ENCODE results near the gene CALN1.
"Not testable (repeated sequence)": the region's sequence is repeated elsewhere in the genome, so short reads cannot be mapped to it uniquely, and the experiment has no call there.

CALN1 gene

GRCh38 chr7:72408966-72409637, 3.0 kb downstream of the CALN1 start:
- DNase-seq, result no peak

- no peak for DNase-seq
Measured at GRCh38 chr7:72406820-72407403, 5.2 kb downstream of the CALN1 start.

DNA sequence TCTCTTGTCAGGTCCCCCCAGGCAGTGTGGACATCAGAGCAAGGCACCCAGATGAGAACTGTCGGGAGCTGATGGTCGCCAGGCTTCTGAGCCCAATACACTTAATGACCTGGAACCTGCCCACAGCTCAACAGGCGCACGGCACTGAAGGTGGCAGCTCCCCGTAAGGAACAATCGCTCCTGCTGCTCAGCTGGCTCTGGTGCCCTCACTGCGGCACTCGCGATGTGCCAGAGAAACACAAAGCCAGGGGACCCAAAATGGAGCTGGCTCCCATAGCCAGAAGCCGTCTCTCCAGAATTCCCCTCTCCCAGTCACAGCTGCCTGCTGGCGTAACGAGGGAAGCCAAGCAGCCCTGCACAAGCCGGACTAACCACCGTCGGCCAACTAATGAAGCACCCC, 6.3 kb downstream of the CALN1 start:
- DNase-seq, result no peak

DNA sequence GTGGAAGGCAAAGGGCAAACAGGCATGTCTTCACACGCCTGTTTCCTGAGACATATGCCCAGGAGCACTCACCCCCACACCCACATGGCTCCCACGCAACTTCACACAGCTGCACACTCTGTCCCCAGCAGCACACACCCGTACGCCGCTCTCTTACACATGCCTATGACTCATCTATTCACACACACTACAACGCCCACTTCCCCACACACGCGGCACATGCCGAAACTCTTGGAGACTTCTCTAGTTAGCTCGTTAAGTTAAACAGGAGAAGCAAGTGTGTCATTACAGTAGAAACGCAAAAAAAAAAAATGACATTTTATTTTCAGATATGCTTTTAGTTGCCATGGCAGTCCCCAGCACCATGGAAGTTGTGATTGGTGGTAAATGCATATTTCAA, 6.7 kb downstream of the CALN1 start:
- no peak for DNase-seq

GRCh38 chr7:72404743-72405142, 7.4 kb downstream of the CALN1 start:
- DNase-seq, result no peak

DNA sequence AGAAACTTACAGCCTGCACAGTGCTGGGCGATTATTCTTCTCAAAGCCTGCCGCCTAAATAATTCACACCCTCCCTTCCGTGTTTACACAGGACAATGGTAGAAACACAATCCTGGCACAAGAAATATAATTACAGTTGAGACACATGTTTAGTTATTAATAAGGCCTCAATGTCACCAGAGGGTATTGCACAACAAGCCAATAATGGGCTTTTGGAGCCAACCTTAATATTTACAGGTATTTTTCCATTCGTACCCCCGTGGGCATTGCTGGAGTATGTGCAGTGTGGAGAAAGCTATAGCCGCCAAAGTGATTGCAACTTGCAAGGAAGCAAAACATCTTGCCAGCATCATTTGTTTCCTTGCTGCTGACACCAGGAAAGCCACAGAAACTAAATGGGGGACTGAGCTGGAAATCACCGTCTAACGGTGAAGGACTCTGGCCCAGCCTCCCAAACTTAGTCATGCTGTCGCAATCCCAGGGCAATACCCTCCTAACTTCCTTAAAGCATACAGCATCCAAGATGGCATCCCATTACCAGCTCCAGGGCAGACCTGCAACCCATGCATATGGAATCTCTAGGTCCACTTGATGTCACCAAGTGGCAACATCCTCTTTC, 8.6 kb downstream of the CALN1 start:
- no peak for DNase-seq

- no peak for DNase-seq
Measured at GRCh38 chr7:72394016-72394415, 18.1 kb downstream of the CALN1 start.

- DNase-seq, result no peak
Measured at GRCh38 chr7:72391821-72392377, 20.2 kb downstream of the CALN1 start.

- no peak for DNase-seq
Measured at GRCh38 chr7:72386118-72386517, 26.0 kb downstream of the CALN1 start.

DNA sequence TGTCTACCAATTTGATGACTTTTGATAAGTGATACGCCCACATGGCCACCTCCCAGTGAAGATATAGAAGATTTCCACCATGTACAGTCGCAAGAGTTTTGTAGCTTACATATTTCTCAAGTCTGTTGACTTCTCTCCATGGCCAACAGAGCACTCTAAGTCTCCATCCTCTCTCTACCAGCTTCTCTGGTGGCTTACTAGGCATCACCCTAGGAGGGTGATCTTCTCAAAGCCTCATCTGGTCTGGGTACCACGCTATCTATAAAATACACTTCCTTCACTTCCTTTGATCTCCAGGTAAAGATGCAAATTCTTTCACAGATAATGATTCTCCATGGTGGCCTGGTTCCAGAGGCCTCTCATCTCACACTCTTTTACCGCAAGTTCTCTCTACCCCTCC, 49.9 kb downstream of the CALN1 start:
- no peak for DNase-seq

DNA sequence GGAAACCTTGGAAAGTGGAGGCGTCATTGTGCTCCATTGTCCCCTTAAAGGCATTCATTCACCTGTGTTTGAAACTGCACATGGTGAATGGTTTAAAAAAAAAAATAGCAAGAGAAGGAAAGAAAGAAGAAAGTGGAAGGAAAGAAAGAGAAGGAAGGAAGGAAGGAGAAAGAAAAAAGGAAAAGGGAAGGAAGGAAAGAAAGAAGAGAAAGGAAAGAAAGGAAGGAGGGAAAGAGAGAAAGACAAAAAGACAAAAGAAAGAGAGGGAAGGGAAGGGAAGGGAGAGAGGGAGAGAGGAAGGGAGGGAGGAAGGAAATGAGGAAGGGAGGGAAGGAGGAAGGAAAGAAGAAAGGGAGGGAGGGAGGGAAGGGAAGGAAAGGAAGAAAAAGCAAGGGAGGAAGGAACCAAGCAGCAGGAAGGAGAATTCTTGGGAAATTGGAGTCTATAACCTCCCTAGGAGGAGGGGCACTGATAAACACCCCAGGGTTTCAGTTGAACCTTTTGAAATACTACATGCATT, 66.9 kb downstream of the CALN1 start:
- DNase-seq, result no peak

- DNase-seq, result no peak
Measured at GRCh38 chr7:72343991-72344390, 68.1 kb downstream of the CALN1 start.

- DNase-seq, result not testable (repeated sequence)
Measured at GRCh38 chr7:72343354-72343753, 68.8 kb downstream of the CALN1 start.

GRCh38 chr7:72337390-72338167, 74.6 kb downstream of the CALN1 start:
- no peak for DNase-seq

DNA sequence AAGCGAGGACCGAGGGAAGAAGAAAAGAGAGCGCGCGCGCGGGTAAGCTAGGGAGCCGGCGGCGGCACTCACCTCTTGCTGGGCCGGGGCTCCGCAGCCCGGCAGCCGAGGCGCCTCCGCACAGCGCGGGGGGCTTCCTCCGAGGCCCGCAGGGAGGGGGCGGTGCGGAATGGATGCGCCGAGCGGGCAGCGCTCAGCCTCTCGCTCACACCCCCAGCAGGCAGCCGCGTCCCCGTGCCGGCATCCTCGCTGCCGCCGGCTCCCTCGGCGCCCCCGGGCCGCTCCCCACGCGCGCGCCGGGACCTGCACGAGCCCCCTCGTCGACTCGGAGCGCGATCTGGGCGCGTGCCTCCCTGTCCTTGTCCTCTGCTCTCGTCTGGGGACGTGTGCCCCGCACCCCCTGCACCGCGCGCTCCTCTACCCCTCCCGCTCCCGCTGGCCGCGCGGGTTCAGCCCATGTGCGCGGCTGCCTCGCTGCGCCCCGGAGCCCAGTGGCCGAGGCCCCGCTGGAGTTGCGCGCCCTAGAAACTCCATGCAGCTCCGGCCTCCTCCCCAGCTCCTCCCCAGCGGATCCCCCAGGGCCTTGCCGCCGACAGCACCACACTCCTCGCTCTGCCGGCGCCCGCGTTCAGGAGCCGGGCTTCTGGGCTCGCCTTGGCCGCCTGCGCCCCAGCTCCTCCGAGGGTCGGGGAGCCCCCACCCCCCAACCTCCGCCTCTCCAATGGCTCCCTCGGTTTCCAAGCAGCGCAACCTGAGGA, 75.3 kb downstream of the CALN1 start:
- no peak for DNase-seq

DNA sequence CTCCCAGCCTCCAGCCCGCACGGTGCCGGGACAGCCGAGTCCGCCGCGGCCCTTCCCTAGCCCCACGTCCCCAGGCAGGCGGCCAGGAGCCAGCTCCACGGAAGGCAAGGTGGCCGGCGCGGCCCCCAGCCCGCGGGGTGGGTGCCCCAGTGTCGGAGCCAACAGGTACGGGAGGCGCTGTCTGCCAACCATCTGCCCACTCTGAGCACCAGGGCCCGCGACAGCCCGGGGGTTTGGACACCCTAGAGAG, 75.8 kb downstream of the CALN1 start:
- no peak for DNase-seq

- no peak for DNase-seq
Measured at GRCh38 chr7:72335561-72336381, 76.4 kb downstream of the CALN1 start.

DNA sequence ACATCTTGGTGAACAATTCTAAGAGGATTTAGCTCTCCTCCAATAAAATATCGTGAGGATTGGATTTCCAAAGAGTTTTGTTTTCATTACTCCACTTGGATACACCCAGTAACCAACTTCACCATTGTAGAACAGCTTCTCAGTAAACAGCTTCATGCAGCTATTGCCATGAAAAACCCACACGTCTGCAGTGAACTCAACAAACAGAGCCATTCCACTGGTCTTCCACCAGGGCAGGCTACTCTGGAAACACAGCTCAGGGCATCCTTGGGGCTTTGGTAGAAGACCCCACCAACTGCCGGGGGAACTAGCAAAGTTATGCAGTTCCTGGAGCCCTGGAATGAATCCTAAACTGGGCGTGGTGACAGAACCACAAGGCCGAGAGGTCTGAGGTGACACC, 77.4 kb downstream of the CALN1 start:
- no peak for DNase-seq

- DNase-seq, result no peak
Measured at GRCh38 chr7:72334066-72334465, 78.1 kb downstream of the CALN1 start.

- no peak for DNase-seq
Measured at GRCh38 chr7:72326811-72327210, 85.3 kb downstream of the CALN1 start.

DNA sequence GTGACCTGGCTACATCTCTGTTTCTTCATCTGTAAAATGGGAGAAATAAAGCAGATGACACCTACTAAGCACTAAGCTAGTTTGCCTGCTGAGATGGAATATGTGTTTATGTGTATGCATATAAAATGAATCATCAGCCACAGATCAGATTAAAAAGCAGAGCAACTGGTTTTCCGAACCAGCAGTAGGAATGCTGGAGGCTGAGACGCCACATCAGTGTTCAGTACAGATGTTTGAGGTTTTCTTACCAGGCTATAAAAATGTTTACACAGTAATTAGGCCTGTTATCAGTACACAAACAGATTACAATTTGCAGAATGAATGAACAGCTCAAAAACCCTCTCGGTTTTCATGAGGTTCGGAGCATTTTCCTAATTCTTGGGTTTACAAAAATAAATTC, 85.8 kb downstream of the CALN1 start:
- DNase-seq, result no peak

DNA sequence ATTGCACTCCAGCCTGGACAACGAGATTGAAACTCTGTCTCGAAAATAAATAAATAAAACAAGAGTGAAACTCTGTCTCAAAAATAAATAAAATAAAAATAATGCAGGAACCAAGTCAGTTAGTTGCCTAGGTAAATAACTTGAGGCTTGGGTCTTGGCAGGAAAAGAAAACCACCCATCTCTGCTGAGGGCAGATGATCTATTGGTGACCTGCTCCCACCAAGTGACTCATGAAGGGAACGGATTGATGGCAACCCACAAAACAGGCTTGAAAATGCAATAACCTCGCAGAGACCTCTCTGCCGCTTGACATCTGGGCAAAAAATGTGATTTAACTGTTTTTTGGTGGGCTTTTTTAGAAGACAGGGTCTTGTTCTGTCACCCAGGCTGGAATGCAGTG, 86.6 kb downstream of the CALN1 start:
- DNase-seq, result no peak
